OCI-LY7 (cell line): ENCODE data around the gene PTPRO.

Experiments used
- EZH2phosphoT487 ChIP-seq: fragments of 200-600 bp; sonication (generic); IDR thresholded peaks from 2 replicates; pipeline ENCODE4 v1.6.1; 2018; ENCODE audit warnings: low read depth, borderline replicate concordance, mild to moderate bottlenecking, mixed run types, antibody characterized with exemption, low read length, moderate library complexity, mixed read lengths
- TF ChIP-seq, protein P1 (sequence below): fragments of 200-600 bp; sonication (generic); conservative IDR thresholded peaks from 2 replicates; pipeline ENCODE4 v1.5.1; 2014; ENCODE audit warnings: mild to moderate bottlenecking, antibody characterized with exemption, low read length, moderate library complexity, mixed read lengths

DNA sequence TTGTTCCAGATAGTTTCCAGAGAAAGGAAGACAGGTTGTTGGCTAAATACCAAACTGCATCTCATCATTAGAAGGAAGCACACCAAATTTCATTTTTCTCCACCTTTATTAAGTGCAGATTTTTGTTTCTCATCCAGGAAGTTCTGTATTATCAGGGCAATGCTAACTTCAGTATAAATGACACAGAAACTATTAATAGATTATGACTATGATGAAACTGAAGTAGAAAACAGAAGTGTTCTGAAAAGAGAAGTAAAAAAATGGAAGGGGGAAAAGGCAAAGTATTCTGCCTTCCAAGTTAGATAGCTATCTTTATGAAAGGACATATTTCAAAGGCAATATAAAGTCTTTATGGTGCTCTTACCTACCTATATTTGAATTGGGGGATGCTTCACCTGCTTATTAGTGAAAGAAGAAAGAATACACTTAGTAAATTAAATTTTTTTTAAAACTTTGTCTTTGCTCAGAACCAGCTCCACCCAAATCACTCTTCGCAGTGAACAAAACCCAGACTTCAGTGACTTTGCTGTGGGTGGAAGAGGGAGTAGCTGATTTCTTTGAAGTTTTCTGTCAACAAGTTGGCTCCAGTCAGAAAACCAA lies 223.9 kb downstream of the PTPRO start:
- TF ChIP-seq, protein P1, sequence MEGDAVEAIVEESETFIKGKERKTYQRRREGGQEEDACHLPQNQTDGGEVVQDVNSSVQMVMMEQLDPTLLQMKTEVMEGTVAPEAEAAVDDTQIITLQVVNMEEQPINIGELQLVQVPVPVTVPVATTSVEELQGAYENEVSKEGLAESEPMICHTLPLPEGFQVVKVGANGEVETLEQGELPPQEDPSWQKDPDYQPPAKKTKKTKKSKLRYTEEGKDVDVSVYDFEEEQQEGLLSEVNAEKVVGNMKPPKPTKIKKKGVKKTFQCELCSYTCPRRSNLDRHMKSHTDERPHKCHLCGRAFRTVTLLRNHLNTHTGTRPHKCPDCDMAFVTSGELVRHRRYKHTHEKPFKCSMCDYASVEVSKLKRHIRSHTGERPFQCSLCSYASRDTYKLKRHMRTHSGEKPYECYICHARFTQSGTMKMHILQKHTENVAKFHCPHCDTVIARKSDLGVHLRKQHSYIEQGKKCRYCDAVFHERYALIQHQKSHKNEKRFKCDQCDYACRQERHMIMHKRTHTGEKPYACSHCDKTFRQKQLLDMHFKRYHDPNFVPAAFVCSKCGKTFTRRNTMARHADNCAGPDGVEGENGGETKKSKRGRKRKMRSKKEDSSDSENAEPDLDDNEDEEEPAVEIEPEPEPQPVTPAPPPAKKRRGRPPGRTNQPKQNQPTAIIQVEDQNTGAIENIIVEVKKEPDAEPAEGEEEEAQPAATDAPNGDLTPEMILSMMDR, result no peak
- no peak for TF ChIP-seq EZH2phosphoT487
